ENCODE measurements around the gene MYH16.

DNA sequence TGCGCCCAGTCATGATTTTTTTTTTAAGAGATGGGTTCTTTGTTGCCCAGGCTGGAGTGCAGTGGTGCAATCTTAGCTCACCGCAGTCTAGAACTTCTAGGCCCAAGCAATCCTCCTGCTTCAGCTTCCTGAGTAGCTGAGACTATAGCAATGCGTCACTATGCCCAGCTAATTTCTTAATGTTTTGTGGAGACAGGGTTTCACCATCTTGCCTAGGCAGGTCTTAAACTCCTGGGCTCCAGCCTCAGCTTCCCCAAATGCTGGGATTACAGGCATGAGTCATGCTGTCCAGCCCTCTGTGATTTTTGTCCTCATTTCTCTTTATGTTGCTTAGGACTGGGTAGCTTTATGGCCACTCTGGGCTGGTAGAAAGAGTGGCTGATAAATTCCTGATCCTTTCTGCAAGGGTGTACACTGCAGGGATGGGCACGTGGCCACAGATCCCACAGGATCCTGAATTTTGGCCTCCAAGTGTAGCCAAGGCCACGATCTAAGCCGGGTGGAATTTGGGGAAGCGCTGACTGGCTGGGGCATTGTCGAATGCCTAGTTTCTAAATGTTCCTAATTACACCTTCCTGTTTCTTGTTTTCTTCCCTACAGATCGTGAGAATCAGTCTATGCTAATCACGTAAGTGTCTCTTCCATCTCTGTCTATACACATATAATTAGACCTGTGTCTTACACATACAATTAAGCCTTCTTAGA, 24.1 kb upstream of the MYH16 start:
- TF ChIP-seq EZH2phosphoT487 (IDR thresholded peaks at IDR 0.05; ENCODE audit: borderline replicate concordance, low read length): no peak
- TF ChIP-seq, protein P1, sequence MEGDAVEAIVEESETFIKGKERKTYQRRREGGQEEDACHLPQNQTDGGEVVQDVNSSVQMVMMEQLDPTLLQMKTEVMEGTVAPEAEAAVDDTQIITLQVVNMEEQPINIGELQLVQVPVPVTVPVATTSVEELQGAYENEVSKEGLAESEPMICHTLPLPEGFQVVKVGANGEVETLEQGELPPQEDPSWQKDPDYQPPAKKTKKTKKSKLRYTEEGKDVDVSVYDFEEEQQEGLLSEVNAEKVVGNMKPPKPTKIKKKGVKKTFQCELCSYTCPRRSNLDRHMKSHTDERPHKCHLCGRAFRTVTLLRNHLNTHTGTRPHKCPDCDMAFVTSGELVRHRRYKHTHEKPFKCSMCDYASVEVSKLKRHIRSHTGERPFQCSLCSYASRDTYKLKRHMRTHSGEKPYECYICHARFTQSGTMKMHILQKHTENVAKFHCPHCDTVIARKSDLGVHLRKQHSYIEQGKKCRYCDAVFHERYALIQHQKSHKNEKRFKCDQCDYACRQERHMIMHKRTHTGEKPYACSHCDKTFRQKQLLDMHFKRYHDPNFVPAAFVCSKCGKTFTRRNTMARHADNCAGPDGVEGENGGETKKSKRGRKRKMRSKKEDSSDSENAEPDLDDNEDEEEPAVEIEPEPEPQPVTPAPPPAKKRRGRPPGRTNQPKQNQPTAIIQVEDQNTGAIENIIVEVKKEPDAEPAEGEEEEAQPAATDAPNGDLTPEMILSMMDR (conservative IDR thresholded peaks at IDR 0.05; ENCODE audit: low read depth, low read length): no peak
- TF ChIP-seq EZH2 (IDR thresholded peaks at IDR 0.05; ENCODE audit: low read length, unreplicated experiment): no peak
